GM18517 (cell line): ENCODE measurements around the gene SH3TC1.

Experiments used
- ATAC-seq: cut with Tn5 transposase; IDR thresholded peaks from one replicate; pipeline ENCODE4 v1.9.1; 2021; ENCODE audit warnings: mild to moderate bottlenecking, moderate library complexity; ENCODE audit not compliant: unreplicated experiment

Gene SH3TC1

GRCh38 chr4:8213121-8213520 lies 14.0 kb downstream of the SH3TC1 start:
- no peak for ATAC-seq

DNA sequence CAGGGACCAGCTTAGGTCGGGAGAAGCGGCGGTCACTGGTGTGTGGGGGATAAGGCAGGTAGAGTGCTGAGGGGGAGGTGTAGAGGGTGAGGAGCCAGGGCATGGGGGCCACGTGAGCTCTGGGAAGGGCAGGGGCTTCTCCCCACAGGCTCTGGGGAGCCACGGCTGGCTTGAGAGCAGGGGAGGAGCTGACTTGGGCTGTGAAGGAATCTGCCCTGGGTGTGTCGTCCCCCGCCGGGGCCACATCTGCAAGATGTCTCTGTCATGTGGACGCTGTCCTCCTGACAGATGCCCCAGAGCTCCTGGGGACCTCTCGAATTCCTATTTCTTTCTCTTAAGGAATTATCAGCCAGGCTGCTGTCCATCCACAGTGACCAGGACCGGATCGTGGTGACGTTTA lies 15.0 kb downstream of the SH3TC1 start:
- ATAC-seq, result no peak

DNA sequence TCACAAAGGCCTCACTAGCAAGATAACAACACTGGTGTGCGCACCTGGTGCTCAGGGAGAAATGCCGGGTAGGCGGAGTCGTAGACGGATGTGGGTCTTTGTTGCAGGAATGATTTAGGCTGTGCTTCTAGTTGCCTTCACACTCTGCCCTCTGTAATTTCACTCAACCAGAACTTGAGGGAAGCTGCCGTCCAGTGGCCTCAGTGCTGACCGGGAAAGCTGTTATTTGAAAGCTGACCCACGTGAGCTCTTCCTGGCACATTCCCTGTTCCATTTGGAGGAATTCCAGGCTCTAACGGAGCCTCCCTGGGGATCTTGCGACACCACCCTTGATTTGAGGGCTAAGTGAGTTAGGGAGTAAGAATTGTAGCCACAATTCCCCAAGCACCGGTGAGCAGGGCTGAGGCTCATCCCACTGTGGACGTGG lies 15.9 kb downstream of the SH3TC1 start:
- ATAC-seq, result no peak

- no peak for ATAC-seq
Measured at GRCh38 chr4:8215641-8216442, 16.8 kb downstream of the SH3TC1 start.

DNA sequence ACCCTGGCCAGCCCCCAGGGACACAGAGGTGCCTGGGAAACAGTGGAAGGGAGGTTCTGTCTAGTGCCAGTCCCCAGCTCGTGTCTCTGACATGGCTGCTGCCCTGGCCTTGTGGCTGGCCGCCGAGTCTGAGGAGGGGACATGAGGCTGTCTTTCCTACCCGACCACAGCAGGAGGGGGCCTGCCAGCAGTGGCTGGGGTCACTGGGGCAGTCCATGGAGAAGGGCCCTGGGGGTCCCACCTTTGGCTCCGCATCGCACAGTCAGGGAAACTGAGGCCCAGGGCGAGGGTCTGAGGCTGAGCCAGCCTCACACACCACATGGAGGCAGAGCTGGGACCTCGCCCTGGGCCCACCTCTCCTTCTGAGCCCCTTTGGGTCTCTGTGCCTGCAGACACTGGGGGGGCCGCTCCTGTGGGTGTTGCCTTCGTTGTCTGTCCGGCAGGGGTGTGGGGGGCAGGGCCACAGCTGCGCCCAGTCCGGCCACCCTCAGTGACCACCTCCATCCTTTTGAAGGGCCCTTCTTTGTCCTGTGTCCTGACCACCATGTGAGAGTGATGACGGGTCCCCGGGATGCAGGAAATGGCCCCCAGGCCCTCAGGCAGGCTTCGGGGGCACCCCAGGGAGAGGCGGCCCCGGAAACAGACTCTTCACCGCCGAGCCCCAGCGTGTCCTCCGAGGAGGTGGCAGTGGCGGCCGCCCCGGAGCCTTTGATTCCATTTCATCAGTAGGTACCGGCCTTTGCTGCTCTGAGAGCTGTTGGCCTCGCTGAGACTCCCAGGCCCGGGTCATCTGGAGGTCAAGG lies 17.6 kb downstream of the SH3TC1 start:
- ATAC-seq, result no peak

GRCh38 chr4:8217246-8217511 lies 18.1 kb downstream of the SH3TC1 start:
- no peak for ATAC-seq

GRCh38 chr4:8217871-8218270 lies 18.8 kb downstream of the SH3TC1 start:
- no peak for ATAC-seq

DNA sequence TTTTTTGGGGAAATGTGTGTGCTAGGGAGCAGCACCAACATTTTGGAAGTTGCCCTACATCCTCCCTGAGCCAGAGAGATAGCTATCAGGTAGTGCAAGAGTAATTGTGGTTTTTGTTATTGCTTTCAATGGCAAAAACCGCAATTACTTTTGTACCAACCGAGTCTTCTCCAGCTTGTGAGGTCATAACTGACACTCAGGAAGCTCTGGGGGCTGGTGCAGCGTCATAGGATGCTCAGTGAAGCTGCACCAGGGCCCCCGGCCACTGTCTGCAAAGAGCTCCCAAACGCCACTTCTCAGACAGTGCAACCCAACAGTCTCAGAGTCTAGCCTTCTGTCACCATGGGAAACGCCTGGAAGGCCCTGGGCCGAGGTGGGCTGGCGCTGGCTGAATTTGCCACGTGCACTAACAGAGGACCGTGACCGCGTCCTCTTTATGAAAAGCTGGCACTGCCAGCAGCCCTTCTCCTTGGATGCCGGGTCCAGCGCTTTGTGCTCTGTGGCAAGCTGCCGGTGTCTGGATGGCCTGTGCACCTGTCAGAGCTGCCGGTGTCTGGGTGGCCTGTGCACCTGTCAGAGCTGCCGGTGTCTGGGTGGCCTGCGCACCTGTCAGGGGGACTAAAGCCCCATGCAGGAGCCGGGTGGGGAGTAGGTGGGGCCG lies 19.4 kb downstream of the SH3TC1 start:
- no peak for ATAC-seq

GRCh38 chr4:8219236-8219635 lies 20.1 kb downstream of the SH3TC1 start:
- no peak for ATAC-seq

- ATAC-seq, result no peak
Measured at GRCh38 chr4:8220661-8221450, 21.8 kb downstream of the SH3TC1 start.

- no peak for ATAC-seq
Measured at GRCh38 chr4:8221476-8221875, 22.4 kb downstream of the SH3TC1 start.

DNA sequence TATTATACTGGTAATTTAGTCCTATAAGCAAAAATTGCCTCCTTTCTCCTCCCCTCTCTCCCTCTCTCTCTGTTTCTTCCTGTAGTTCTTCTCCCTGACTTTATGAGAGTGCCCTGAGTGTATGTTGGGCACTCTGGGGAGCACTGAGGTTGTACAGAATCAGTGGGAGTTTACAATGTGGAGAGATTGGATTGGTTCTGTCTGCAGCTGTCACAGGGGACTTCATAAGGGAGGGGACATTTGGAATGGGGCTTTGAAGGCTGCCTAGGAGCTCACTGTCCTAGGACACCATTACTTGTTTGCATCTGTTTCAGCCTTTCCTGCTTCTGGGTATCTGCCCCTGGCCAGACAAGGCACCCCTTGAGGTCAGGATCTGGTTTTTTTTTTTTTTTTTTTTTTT lies 22.9 kb downstream of the SH3TC1 start:
- no peak for ATAC-seq

DNA sequence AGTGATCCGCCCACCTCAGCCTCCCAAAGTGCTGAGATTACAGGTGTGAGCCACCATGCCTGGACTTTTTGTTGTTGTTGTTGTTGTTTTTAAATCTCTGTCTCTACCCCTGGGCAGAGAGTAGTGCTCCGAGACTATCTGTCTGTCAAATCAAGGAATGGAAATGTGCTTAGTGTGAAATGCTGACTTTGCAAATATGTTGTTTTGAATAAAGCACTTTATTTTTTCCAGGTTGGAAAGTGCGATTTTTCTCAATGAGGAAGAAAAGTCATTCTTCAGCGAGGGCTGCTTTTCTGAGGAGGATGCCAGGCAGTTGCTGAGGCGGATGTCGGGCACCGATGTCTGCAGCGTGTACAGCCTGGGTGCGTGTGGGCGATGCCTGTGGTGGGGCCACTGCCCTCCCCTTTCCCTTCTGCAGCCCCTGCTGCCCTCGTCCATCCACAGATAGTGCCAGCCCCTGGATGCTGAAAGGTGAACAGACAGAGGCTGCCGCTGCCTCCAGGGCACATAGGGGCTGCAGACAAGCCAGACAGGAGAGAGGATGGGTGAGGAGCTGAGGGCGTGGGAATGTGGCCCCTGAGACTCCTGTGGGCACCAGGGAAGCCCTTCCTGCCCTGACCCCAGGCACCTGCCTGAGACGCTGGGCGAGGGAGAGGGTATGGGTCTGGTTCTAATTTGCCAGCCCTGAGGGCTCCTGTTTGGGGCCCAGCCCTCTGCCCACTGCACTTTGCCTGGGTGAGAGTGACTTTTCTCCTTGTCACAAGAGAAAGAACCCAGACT lies 23.7 kb downstream of the SH3TC1 start:
- no peak for ATAC-seq

DNA sequence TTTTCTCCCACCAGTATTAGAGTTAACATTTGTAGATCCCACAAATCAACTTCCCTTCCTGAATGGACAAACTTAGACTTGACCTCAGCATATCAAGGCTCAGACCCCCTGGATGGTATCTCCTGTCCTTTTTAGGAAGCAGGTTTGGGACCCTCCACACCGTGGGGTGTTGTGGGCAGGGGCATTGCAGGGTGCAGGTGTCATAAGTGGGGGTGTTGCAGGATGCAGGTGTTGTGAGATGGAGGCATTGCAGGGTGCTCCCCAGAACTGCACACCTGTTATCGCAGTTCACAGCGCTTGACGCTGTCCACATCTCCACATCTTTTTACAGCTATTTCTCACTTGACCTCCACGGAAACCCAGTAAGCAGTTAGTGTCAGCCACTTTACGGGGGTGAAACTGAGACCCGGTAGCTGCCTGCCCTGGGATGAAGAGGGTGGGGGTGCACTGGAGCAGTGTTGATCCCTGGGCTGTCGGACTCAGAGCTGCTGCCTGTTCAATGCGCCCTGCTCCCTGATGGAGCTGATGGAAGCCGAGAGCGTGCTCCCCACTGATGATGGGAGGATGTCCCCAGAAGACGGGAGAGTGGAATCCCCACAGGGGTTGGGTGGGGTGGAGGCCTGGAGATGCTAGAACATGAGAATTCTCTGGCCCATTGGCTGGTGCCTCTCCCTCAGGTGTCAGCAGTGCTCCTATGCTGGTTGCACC lies 25.3 kb downstream of the SH3TC1 start:
- ATAC-seq, result no peak

GRCh38 chr4:8224975-8225625 lies 26.0 kb downstream of the SH3TC1 start:
- no peak for ATAC-seq

DNA sequence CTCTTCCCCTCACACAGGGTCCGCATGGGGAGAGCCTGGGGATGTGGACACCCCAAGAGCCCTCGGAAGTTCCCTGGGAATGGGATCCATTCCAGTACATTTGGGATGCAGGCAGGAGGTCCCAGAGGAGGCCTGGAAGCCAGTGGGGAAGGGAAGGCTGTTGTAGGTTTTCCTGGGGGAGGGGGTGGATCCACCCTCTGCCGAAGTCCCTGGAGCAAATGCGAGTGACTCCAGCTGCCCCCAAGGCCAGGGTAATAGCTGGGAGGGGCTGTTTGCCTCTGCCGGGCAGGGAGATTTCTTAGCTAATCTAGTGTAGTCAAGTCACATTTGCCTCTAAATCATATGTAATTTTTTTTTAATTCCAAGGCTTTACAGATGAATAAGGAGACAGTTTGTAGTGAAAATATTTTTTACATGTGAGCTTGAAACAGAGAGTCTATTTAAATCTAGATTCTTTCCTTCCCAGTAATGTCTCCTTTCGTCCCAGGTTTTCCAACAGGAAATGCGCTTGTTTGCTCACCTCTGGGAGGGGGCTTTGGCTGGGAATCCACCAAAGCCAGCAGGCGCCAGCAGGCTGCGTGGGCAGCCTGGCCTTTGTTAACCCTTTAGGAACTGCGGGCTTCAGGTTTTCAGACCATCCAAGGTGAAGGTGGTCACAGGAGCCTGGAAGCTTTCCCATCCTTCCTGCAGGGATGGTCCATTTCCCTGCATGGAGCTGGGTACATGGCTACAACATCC lies 26.8 kb downstream of the SH3TC1 start:
- ATAC-seq, result no peak

DNA sequence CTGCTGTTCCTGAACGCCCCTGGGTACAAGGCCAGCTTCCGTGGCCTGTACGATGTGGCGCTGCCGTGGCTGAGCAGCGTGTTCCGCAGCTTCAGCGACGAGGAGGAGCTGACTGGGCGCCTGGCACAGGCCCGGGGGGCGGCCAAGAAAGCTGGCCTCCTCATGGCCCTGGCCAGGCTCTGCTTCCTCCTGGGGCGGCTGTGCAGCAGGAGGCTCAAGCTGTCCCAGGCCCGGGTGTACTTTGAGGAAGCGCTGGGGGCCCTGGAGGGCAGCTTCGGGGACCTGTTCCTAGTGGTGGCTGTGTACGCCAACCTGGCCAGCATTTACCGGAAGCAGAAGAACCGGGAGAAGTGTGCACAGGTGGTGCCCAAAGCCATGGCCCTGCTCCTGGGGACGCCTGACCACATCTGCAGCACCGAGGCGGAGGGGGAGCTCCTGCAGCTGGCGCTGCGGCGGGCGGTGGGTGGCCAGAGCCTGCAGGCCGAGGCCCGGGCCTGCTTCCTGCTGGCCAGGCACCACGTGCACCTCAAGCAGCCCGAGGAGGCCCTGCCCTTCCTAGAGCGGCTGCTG lies 28.2 kb downstream of the SH3TC1 start:
- no peak for ATAC-seq

DNA sequence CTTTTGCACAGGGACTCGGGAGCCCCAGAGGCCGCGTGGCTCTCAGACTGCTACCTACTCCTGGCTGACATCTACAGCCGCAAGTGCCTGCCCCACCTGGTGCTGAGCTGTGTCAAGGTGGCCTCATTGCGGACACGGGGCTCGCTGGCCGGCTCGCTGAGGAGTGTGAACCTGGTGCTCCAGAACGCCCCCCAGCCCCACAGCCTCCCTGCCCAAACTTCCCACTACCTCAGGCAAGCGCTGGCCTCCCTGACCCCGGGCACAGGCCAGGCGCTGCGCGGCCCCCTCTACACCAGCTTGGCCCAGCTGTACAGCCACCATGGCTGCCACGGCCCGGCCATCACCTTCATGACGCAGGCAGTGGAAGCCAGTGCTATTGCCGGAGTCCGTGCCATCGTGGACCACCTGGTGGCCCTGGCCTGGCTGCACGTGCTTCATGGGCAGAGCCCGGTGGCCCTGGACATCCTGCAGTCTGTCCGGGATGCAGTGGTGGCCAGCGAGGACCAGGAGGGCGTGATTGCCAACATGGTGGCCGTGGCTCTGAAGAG lies 28.8 kb downstream of the SH3TC1 start:
- ATAC-seq, result no peak
